ENCODE measurements around the gene MRTFA. TPM values are rescaled to one million over a fixed set of nuclear protein-coding genes. Genes with fewer than 3 reads are reported as not detected.

The MRTFA gene
- total RNA-seq, 1 donor from 2014 or later, result 52.1 TPM

GRCh38 chr22:40473703-40474102 is 162.8 kb downstream of the MRTFA start:
- H3K4me3 ChIP-seq (ENCODE audit: low read depth, low read length), result no peak overlapping the region
- TF ChIP-seq CTCF (conservative IDR thresholded peaks at IDR 0.05; ENCODE audit: low read depth, low read length), result no peak
- DNase-seq (ENCODE audit: low read depth), result no peak

DNA sequence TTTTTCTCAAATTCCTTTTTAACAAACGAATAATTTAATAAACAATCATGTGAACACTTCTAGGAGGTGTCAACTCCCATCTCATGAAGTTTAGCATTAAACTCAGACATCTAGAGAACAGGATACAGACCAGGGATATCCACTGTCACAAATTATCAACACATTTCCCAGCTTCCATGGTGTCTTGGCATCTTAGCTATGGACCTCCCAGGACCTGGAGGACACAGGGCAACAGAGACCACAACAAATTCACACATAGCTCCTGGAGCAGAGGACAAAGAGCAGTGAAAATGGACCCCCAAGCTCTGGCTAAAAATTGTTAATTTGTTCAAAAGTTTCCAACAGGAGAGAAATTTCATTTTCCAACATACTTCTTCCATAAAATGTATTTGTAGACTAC is 163.9 kb downstream of the MRTFA start:
- no peak for TF ChIP-seq CTCF (conservative IDR thresholded peaks at IDR 0.05; ENCODE audit: low read depth, low read length)
- no peak overlapping the region for H3K4me3 ChIP-seq (ENCODE audit: low read depth, low read length)
- DNase-seq (ENCODE audit: low read depth), result no peak

DNA sequence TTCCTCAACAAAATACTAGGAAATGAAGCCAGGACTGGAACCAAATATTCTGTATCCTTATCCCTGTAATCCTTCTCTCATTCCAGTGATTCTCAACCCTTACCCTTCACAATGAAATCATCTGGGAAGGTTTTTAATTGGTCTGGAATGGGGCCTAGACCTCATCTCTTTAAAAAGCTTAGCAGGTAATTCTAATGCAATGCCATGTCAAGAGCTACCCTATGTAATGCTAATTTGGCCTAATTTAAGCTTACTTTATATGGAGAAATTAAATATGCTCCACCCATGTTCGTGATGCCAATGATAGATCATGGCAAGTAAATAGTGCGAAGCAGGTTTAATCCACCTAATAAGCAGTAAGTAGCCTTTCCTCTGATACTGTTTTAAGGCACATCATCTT is 164.5 kb downstream of the MRTFA start:
- no peak overlapping the region for H3K4me3 ChIP-seq (ENCODE audit: low read depth, low read length)
- no peak for DNase-seq (ENCODE audit: low read depth)
- TF ChIP-seq CTCF (conservative IDR thresholded peaks at IDR 0.05; ENCODE audit: low read depth, low read length), result no peak

DNA sequence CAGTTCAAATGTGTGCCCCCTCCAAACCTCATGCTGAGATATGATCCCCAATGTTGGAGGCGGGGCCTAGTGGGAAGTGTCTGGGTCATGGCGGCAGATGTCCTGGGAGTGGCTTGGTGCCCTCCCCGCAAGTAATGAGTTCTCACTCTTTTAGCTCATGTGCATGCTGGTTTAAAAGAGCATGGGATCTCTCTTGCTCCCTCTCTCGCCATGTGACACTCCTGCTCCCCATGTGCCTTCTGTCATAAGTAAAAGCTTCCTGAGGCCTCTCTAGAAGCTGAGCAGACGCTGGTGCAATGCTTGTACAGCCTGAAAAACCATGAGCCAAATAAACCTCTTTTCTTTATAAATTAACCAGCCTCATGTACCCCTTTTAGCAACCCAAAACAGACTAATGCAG is 167.3 kb downstream of the MRTFA start:
- no peak overlapping the region for H3K4me3 ChIP-seq (ENCODE audit: low read depth, low read length)
- no peak for TF ChIP-seq CTCF (conservative IDR thresholded peaks at IDR 0.05; ENCODE audit: low read depth, low read length)
- no peak for DNase-seq (ENCODE audit: low read depth)

DNA sequence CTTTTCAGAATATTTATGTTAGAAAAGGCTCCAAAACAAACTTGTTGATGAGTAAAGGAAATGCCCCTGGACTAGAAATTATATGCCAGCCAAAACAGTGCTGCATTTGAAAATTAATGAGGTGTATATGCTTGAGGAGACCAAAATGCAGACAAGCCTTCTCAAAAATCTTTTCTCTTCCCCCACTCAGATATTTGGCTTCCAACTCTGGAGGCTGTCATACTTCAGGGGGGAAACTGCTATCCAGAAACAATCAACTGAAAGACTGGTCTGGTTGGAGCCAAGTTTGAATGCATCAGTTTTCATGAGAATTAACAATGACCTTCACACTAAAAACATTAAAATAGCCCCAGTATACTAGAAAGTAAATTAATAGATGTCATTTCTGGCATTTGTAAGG is 167.9 kb downstream of the MRTFA start:
- H3K4me3 ChIP-seq (ENCODE audit: low read depth, low read length), result no peak overlapping the region
- no peak for DNase-seq (ENCODE audit: low read depth)
- TF ChIP-seq CTCF (conservative IDR thresholded peaks at IDR 0.05; ENCODE audit: low read depth, low read length), result no peak

GRCh38 chr22:40466976-40467375 is 169.5 kb downstream of the MRTFA start:
- DNase-seq (ENCODE audit: low read depth), result no peak
- no peak overlapping the region for H3K4me3 ChIP-seq (ENCODE audit: low read depth, low read length)
- TF ChIP-seq CTCF (conservative IDR thresholded peaks at IDR 0.05; ENCODE audit: low read depth, low read length), result no peak

- no peak overlapping the region for H3K4me3 ChIP-seq (ENCODE audit: low read depth, low read length)
- TF ChIP-seq CTCF (conservative IDR thresholded peaks at IDR 0.05; ENCODE audit: low read depth, low read length), result no peak
- no peak for DNase-seq (ENCODE audit: low read depth)
Observed at GRCh38 chr22:40463683-40464082, 172.8 kb downstream of the MRTFA start.
